Measurements from ENCODE around the gene NCLN. TPM values are rescaled to one million over a fixed set of nuclear protein-coding genes. Genes with fewer than 3 reads are reported as not detected.

Gene NCLN
- total RNA-seq, 4 donors from 2014 or later, result 65.4 to 142 (median 102) TPM

GRCh38 chr19:3192228-3192635, 6.5 kb downstream of the NCLN start:
- Histone ChIP-seq H3K4me3 (no peak overlapping the region), H3K9me3 (no peaks in the 10 kb centered on the region), H3K4me1 (peaks cover 15 to 29% (median 29%) of the 10 kb centered on the region in 4 donors), H3K27me3 (no peaks in the 10 kb centered on the region), H3K27ac (no peak overlapping the region), H3K36me3 (peaks cover 0 to 5% (median 0%) of the 10 kb centered on the region in 4 donors)
- intact Hi-C loops (cut with DNase I; ENCODE audit: low total_unique reads), result no loop called here
- TF ChIP-seq EP300 (IDR thresholded peaks at IDR 0.05; ENCODE audit: low read depth) (no peak), POLR2A (IDR thresholded peaks at IDR 0.05) (no peak), CTCF (IDR thresholded peaks at IDR 0.05) (no peak), POLR2AphosphoS5 (IDR thresholded peaks at IDR 0.05) (no peak)
- in situ Hi-C loops (cut with MboI; ENCODE audit: low pct_ligation_motif_present in 1 of 4, low pct_unique_long_range_greater_than_20kb in 1 of 4, low sequenced_read_pairs in 3 of 4), result no loop called here
- WGBS, 2 donors (ENCODE audit: low coverage in 1 of 2), result 96% methylated on average over 27 of the region's 32 CpGs; no CpG with 5 or more reads in 1 of the 2 donors
- no peak for DNase-seq

DNA sequence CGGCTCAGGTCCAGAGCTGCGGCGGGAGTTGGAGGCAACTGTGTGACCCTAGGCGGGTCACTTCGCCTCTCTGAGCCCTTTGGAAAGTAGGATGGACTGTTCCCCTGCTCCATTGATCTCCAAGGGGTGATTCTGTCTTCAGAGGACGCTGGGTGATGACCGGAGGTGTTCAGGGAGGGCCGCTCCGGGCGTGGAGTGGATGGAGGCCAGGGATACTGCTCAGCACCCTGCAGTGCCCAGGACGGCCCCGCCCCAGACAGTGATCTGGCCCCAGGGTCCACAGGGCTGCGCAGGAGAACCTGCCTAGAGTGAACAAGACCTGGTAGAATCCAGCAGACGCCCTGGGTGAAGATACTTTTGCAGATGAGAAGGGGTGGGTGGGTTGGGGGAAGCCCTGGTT, 7.0 kb downstream of the NCLN start:
- no peak for TF ChIP-seq CTCF (IDR thresholded peaks at IDR 0.05)
- TF ChIP-seq POLR2A (IDR thresholded peaks at IDR 0.05), result no peak
- 95% methylated on average over 14 of the region's 14 CpGs; no CpG with 5 or more reads in 1 of the 2 donors for WGBS, 2 donors (ENCODE audit: low coverage in 1 of 2)
- Histone ChIP-seq H3K4me1 (peaks cover 10 to 25% (median 24%) of the 10 kb centered on the region in 4 donors), H3K27me3 (no peaks in the 10 kb centered on the region), H3K9me3 (no peaks in the 10 kb centered on the region), H3K27ac (no peak overlapping the region), H3K36me3 (peaks cover 0 to 5% (median 0%) of the 10 kb centered on the region in 4 donors), H3K4me3 (no peak overlapping the region)
- DNase-seq, result no peak
- intact Hi-C loops (cut with DNase I; ENCODE audit: low total_unique reads) (no loop called here), in situ Hi-C loops (cut with MboI; ENCODE audit: low pct_ligation_motif_present in 1 of 4, low pct_unique_long_range_greater_than_20kb in 1 of 4, low sequenced_read_pairs in 3 of 4) (no loop called here)

GRCh38 chr19:3193256-3194105, 7.8 kb downstream of the NCLN start:
- Histone ChIP-seq H3K4me1 (peaks cover 6 to 17% (median 16%) of the 10 kb centered on the region in 4 donors), H3K4me3 (no peak overlapping the region), H3K9me3 (no peaks in the 10 kb centered on the region), H3K27me3 (no peaks in the 10 kb centered on the region), H3K36me3 (peaks cover 0 to 5% (median 0%) of the 10 kb centered on the region in 4 donors), H3K27ac (no peak overlapping the region)
- TF ChIP-seq CTCF (IDR thresholded peaks at IDR 0.05) (no peak), POLR2AphosphoS5 (IDR thresholded peaks at IDR 0.05) (no peak), EP300 (IDR thresholded peaks at IDR 0.05; ENCODE audit: low read depth) (no peak), POLR2A (IDR thresholded peaks at IDR 0.05) (no peak)
- intact Hi-C loops (cut with DNase I; ENCODE audit: low total_unique reads) (no loop called here), in situ Hi-C loops (cut with MboI; ENCODE audit: low pct_ligation_motif_present in 1 of 4, low pct_unique_long_range_greater_than_20kb in 1 of 4, low sequenced_read_pairs in 3 of 4) (no loop called here)
- DNase-seq, result no peak
- WGBS, 2 donors (ENCODE audit: low coverage in 1 of 2), result 88% methylated on average over 36 of the region's 40 CpGs; no CpG with 5 or more reads in 1 of the 2 donors

DNA sequence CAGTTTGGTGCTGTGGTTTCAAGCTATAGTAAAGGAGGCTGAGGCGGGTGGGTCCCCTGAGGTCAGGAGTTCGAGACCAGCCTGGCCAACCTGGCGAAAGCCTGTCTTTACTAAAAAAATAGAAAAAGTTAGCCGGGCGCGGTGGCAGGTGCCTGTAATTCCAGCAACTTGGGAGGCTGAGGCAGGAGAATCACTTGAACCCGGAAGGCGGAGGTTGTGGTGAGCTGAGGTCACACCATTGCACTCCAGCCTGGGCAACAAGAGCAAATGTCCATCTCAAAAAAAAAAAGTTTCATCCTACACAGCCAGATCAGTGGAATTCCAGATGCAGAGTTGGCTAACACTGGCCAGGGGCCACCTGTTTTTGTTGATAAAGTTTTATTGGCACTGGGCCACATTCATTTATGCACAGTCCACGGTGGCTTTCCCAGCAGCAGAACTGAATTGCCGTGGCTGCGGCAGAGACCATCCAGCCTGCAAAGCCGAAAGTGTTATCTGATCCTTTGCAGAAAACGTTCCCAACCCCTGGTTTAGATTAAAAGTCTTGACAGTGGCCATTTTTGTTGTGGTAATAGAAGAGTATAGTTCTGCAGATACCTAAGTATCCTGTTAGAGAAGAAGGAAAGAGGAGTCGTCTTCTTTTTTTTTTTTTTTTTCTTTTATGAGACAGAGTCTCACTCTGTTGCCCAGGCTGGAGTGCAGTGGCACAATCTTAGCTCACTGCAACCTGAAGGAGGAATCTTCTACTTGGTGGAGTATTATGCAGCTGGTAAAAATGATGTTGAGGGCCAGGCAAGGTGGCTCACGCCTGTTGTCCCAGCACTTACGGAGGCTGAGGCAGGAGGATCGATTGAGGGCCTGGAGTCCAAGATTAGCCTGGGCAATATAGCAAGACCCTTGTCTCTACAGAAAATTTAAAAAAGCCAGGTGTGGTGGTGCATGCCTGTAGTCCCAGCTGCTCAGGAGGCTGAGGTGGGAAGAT, 8.7 kb downstream of the NCLN start:
- Histone ChIP-seq H3K27me3 (no peaks in the 10 kb centered on the region), H3K4me3 (no peak overlapping the region), H3K9me3 (no peaks in the 10 kb centered on the region), H3K4me1 (peaks cover 1 to 8% (median 8%) of the 10 kb centered on the region in 4 donors), H3K27ac (no peak overlapping the region), H3K36me3 (peaks cover 0 to 5% (median 0%) of the 10 kb centered on the region in 4 donors)
- TF ChIP-seq EP300 (IDR thresholded peaks at IDR 0.05; ENCODE audit: low read depth) (no peak), CTCF (IDR thresholded peaks at IDR 0.05) (no peak), POLR2AphosphoS5 (IDR thresholded peaks at IDR 0.05) (no peak), POLR2A (IDR thresholded peaks at IDR 0.05) (no peak)
- intact Hi-C loops (cut with DNase I; ENCODE audit: low total_unique reads) (no loop called here), in situ Hi-C loops (cut with MboI; ENCODE audit: low pct_ligation_motif_present in 1 of 4, low pct_unique_long_range_greater_than_20kb in 1 of 4, low sequenced_read_pairs in 3 of 4) (no loop called here)
- 77 to 92% methylated on average over 6 to 17 of the region's 17 CpGs for WGBS, 2 donors (ENCODE audit: low coverage in 1 of 2)
- no peak for DNase-seq

Measured in transverse colon (tissue), 4 donors.